Ishikawa (cell line): ENCODE results near the gene PRUNE2.

Source experiments
- CEBPB ChIP-seq: IDR thresholded peaks from 2 replicates; pipeline ENCODE4 v1.6.1; 2012
- CREB1 ChIP-seq: IDR thresholded peaks from 2 replicates; pipeline ENCODE4 v1.6.1; 2012; ENCODE audit warnings: low read depth
- EGR1 ChIP-seq: IDR thresholded peaks from 2 replicates; pipeline ENCODE4 v1.6.1; 2012
- EP300 ChIP-seq: IDR thresholded peaks from 2 replicates; pipeline ENCODE4 v1.6.1; 2012; ENCODE audit warnings: borderline replicate concordance
- FOXM1 ChIP-seq: IDR thresholded peaks from 2 replicates; pipeline ENCODE4 v1.6.1; 2012; ENCODE audit warnings: low read depth, borderline replicate concordance
- MAX ChIP-seq: IDR thresholded peaks from 2 replicates; pipeline ENCODE4 v1.6.1; 2012
- NFIC ChIP-seq: IDR thresholded peaks from 2 replicates; pipeline ENCODE4 v1.6.1; 2012
- RAD21 ChIP-seq: IDR thresholded peaks from 2 replicates; pipeline ENCODE4 v1.6.1; 2012; ENCODE audit warnings: low read depth
- REST ChIP-seq: IDR thresholded peaks from 2 replicates; pipeline ENCODE4 v1.6.1; 2012; ENCODE audit warnings: low read depth, mild to moderate bottlenecking
- TAF1 ChIP-seq: IDR thresholded peaks from 2 replicates; pipeline ENCODE4 v1.6.1; 2012; ENCODE audit warnings: low read depth, mild to moderate bottlenecking
- TCF12 ChIP-seq: IDR thresholded peaks from 2 replicates; pipeline ENCODE4 v1.6.1; 2012; ENCODE audit warnings: low read depth
- TEAD4 ChIP-seq: IDR thresholded peaks from 2 replicates; pipeline ENCODE4 v1.6.1; 2012
- USF1 ChIP-seq: IDR thresholded peaks from 2 replicates; pipeline ENCODE4 v1.6.1; 2012
- YY1 ChIP-seq: IDR thresholded peaks from 2 replicates; pipeline ENCODE4 v1.6.1; 2012; ENCODE audit warnings: low read depth
- ZBTB7A ChIP-seq: IDR thresholded peaks from 2 replicates; pipeline ENCODE4 v1.6.1; 2012; ENCODE audit warnings: low read depth

Gene PRUNE2

GRCh38 chr9:76893395-76893932, 12.4 kb downstream of the PRUNE2 start:
- no peak for TF ChIP-seq TAF1
- TF ChIP-seq USF1, result no peak
- TF ChIP-seq EGR1, result no peak
- no peak for TF ChIP-seq CEBPB
- TF ChIP-seq YY1, result no peak
- no peak for TF ChIP-seq ZBTB7A
- TF ChIP-seq TEAD4, result no peak
- no peak for TF ChIP-seq EP300
- no peak for TF ChIP-seq RAD21
- TF ChIP-seq MAX, result no peak
- TF ChIP-seq TCF12, result no peak
- no peak for TF ChIP-seq REST
- TF ChIP-seq FOXM1, result no peak

GRCh38 chr9:76891874-76892273, 14.0 kb downstream of the PRUNE2 start:
- no peak for TF ChIP-seq USF1
- no peak for TF ChIP-seq TEAD4
- no peak for TF ChIP-seq REST
- TF ChIP-seq CEBPB, result no peak
- no peak for TF ChIP-seq EP300

- TF ChIP-seq NFIC (no peak), TEAD4 (no peak), FOXM1 (no peak), YY1 (no peak), REST (no peak), ZBTB7A (no peak), EP300 (no peak), CREB1 (no peak), USF1 (no peak)
Observed at GRCh38 chr9:76891279-76891678, 14.6 kb downstream of the PRUNE2 start.

GRCh38 chr9:76887951-76888350, 18.0 kb downstream of the PRUNE2 start:
- TF ChIP-seq FOXM1, result no peak
- no peak for TF ChIP-seq YY1
- TF ChIP-seq TCF12, result no peak
- no peak for TF ChIP-seq EGR1
- no peak for TF ChIP-seq TAF1
- TF ChIP-seq CEBPB, result no peak
- no peak for TF ChIP-seq TEAD4
- TF ChIP-seq NFIC, result no peak
